ENCODE measurements around the gene TTC7B. TPM values are rescaled to one million over a fixed set of nuclear protein-coding genes. Genes with fewer than 3 reads are reported as not detected.
"Not testable (repeated sequence)": the region's sequence is repeated elsewhere in the genome, so short reads cannot be mapped to it uniquely, and the experiment has no call there.

Gene TTC7B
- total RNA-seq, 4 donors from 2014 or later = 35.0 to 78.7 (median 36.8) TPM

DNA sequence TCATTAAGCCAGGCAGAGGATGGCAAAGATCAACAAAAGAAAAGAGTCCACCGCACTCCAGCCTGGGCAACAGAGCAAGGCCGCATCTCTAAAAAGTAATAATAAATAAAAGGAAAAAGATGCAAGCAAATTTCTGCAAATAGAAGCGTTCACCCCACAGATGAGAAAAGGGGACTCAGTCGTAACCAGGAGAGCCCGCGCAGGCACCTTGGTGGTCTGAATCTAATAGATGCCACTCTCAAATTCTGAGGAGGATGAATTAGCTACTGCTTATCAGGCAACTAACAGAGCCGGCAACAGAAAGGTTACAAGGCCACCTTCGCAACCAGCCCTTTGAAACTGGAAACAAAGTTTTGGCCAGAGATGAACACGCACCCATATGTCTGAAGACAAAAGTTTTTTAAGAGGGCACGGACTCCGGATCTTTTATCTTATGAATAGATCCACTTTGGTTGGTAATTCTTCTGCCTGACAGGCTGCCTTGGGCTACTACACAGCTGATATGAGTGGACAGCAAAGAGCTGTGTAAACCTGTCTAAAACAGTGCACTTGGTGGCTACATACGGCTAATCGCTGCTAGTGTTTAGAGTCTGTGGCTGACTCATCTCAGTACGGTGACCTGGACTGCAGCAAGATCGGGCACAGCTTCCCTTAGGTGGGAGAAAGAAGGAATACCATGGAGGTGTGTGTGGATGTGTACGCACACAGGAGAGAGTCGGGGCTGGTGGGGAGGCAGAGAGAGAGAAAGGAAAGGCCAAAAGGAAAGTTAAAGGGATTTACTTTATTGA is 32.9 kb upstream of the TTC7B start:
- intact Hi-C loops (cut with DNase I; ENCODE audit: low total_unique reads) = no loop called here
- TF ChIP-seq, protein P1, sequence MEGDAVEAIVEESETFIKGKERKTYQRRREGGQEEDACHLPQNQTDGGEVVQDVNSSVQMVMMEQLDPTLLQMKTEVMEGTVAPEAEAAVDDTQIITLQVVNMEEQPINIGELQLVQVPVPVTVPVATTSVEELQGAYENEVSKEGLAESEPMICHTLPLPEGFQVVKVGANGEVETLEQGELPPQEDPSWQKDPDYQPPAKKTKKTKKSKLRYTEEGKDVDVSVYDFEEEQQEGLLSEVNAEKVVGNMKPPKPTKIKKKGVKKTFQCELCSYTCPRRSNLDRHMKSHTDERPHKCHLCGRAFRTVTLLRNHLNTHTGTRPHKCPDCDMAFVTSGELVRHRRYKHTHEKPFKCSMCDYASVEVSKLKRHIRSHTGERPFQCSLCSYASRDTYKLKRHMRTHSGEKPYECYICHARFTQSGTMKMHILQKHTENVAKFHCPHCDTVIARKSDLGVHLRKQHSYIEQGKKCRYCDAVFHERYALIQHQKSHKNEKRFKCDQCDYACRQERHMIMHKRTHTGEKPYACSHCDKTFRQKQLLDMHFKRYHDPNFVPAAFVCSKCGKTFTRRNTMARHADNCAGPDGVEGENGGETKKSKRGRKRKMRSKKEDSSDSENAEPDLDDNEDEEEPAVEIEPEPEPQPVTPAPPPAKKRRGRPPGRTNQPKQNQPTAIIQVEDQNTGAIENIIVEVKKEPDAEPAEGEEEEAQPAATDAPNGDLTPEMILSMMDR (IDR thresholded peaks at IDR 0.05 in 4 of 5, conservative IDR thresholded peaks at IDR 0.05 in 1 of 5) = no peak
- Histone ChIP-seq H3K4me3 (no peak overlapping the region), H3K36me3 (no peaks in the 10 kb centered on the region), H3K4me1 (peaks cover 5 to 17% of the 10 kb centered on the region in 2 donors), H3K27me3 (no peaks in the 10 kb centered on the region), H3K27ac (peak overlapping the region in 3 of 4 donors; percentile 60 to 66 (median 62)), H3K9me3 (no peaks in the 10 kb centered on the region)
- no peak for DNase-seq
- ATAC-seq = no peak
- in situ Hi-C loops (cut with MboI; ENCODE audit: low sequenced_read_pairs in 4 of 4) = no loop called here

DNA sequence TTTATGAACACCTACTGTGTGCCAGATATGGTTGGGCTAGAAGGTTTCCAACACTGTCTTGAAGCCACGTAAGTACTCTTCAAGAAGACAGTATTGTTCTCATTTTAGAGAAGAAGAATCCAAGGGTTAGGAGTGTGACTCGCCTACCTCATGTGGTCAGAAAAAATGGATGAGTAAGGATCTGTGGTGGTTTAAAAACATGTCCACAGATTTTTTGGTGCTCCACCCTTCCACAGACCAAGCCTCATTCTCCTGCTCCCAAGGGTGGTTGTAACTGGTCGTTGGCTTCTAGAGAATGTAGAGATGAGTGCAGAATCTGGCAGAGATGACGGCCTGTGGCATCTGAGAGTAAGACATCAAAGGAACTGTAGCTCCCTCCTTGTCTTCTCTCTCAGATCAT is 30.3 kb upstream of the TTC7B start:
- DNase-seq (no peak), ATAC-seq (no peak)
- in situ Hi-C loops (cut with MboI; ENCODE audit: low sequenced_read_pairs in 4 of 4) = no loop called here
- H3K36me3 ChIP-seq = no peaks in the 10 kb centered on the region
- no peaks in the 10 kb centered on the region for H3K27me3 ChIP-seq
- H3K4me3 ChIP-seq = no peak overlapping the region
- intact Hi-C loops (cut with DNase I; ENCODE audit: low total_unique reads) = no loop called here
- H3K27ac ChIP-seq = no peak overlapping the region
- no peak for TF ChIP-seq POLR2A (IDR thresholded peaks at IDR 0.05)
- TF ChIP-seq, protein P1 (IDR thresholded peaks at IDR 0.05 in 4 of 5, conservative IDR thresholded peaks at IDR 0.05 in 1 of 5) = no peak
- peaks cover 5 to 17% of the 10 kb centered on the region in 2 donors for H3K4me1 ChIP-seq
- H3K9me3 ChIP-seq = no peaks in the 10 kb centered on the region

DNA sequence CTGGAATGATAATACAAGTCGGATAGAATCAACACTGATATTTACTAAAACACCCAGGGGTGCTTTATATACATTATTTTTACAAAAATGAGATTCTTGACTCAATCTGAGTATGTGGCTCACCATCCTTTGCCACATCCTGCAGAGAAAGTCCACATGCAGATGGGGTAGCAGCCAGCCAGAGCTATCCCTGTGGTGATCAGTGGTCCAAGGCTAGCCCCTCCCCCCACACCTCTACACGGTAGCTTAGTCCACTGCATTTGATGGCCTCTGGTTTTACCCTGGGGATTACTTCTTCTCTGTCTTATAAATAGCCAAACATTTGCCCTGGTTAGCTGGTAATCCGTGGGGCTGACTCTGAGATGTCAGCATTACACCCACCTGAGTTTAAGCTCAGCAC is 28.1 kb upstream of the TTC7B start:
- Histone ChIP-seq H3K4me1 (no peaks in the 10 kb centered on the region), H3K4me3 (no peak overlapping the region), H3K27me3 (no peaks in the 10 kb centered on the region), H3K9me3 (no peaks in the 10 kb centered on the region), H3K36me3 (no peaks in the 10 kb centered on the region), H3K27ac (no peak overlapping the region)
- intact Hi-C loops (cut with DNase I; ENCODE audit: low total_unique reads) = no loop called here
- ATAC-seq (no peak), DNase-seq (no peak)
- in situ Hi-C loops (cut with MboI; ENCODE audit: low sequenced_read_pairs in 4 of 4) = no loop called here
- TF ChIP-seq, protein P1 (IDR thresholded peaks at IDR 0.05 in 4 of 5, conservative IDR thresholded peaks at IDR 0.05 in 1 of 5) = no peak
- no peak for TF ChIP-seq POLR2A (IDR thresholded peaks at IDR 0.05)

DNA sequence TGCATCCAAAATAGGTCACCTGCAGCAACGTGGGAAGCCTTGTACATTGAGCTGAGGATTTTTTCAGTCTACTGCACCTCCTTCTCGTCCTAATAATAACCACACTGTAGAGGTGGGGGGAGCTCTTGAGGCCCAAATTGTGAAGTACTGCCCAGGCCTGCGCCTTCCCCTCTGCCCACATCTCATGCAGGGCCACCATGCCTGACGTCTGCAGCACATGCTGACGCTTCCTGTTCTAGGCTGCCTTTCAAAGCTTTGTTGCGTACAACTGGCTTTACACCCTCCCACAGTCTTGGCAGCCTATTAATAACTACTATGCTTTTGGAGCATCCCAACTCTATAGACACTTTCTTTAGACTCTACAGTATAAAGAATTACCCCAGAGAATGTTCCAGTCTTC is 26.5 kb upstream of the TTC7B start:
- in situ Hi-C loops (cut with MboI; ENCODE audit: low sequenced_read_pairs in 4 of 4) = no loop called here
- no peaks in the 10 kb centered on the region for H3K4me1 ChIP-seq
- H3K27me3 ChIP-seq = no peaks in the 10 kb centered on the region
- DNase-seq (no peak), ATAC-seq (no peak)
- TF ChIP-seq, protein P1 (IDR thresholded peaks at IDR 0.05 in 4 of 5, conservative IDR thresholded peaks at IDR 0.05 in 1 of 5) = no peak
- no peak for TF ChIP-seq POLR2A (IDR thresholded peaks at IDR 0.05)
- no peaks in the 10 kb centered on the region for H3K36me3 ChIP-seq
- no peak overlapping the region for H3K27ac ChIP-seq
- intact Hi-C loops (cut with DNase I; ENCODE audit: low total_unique reads) = no loop called here
- H3K9me3 ChIP-seq = no peaks in the 10 kb centered on the region
- H3K4me3 ChIP-seq = no peak overlapping the region

DNA sequence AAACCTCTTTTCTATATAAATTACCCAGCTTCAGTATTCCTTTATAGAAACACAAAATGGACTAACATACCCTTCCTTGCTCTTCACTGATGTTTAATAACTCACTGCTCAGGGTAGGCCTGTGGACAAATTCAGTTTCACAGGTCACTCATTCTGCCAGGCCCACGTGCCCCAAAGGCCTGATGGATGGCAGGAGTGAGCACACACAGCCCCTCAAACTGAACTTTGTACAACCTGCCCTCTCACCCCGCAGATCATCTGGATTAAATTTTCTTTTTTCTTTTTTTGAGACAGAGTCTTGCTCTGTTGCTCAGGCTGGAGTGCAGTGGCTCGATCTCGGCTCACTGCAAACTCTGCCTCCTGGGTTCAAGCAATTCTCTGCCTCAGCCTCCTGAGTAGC is 24.4 kb upstream of the TTC7B start:
- H3K4me3 ChIP-seq; intact Hi-C loops (cut with DNase I; ENCODE audit: low total_unique reads); in situ Hi-C loops (cut with MboI; ENCODE audit: low sequenced_read_pairs in 4 of 4); DNase-seq; H3K4me1 ChIP-seq; ATAC-seq; H3K27ac ChIP-seq; H3K36me3 ChIP-seq; H3K9me3 ChIP-seq; H3K27me3 ChIP-seq: not testable (repeated sequence)

Measured in gastrocnemius medialis (tissue), 4 donors.